Measurements from ENCODE around the gene MPZL2. TPM values are rescaled to one million over a fixed set of nuclear protein-coding genes. Genes with fewer than 3 reads are reported as not detected.

The MPZL2 gene
- total and polyA plus RNA-seq, 2 of the 8 experiments (the other 6 are each of a cell fraction or from before 2014, with no cell fraction given), result 2.4 to 3.2 TPM

GRCh38 chr11:118259138-118259537, 5.0 kb downstream of the MPZL2 start:
- no peak overlapping the region for H3K9ac ChIP-seq (replicated peaks in 1 of 4; ENCODE audit: extremely low read depth in 1 of 4, low read depth in 3 of 4, low read length in 3 of 4)
- H4K8ac ChIP-seq (ENCODE audit: extremely low read depth, insufficient read depth, low read length), result no peak overlapping the region
- no peak overlapping the region for H4K91ac ChIP-seq (replicated peaks; ENCODE audit: insufficient read length, low read length)
- no peak overlapping the region for H3K4me3 ChIP-seq (ENCODE audit: extremely low read depth in 1 of 4, insufficient read depth in 2 of 4, low read depth in 3 of 4, low read length in 4 of 4)
- H3K36me3 ChIP-seq (ENCODE audit: control insufficient read depth in 2 of 4, insufficient read depth in 4 of 4, low read length in 3 of 4), result no peaks in the 10 kb centered on the region
- no peak overlapping the region for H2BK120ac ChIP-seq (replicated peaks; ENCODE audit: low read depth, low read length)
- H2BK20ac ChIP-seq (ENCODE audit: low read length), result no peak overlapping the region
- H2BK12ac ChIP-seq (ENCODE audit: low read depth, low read length), result no peak overlapping the region
- H3K18ac ChIP-seq (ENCODE audit: extremely low read depth, low read length), result no peak overlapping the region
- no peaks in the 10 kb centered on the region for H3K9me3 ChIP-seq (ENCODE audit: insufficient read depth in 2 of 2, low read depth in 1 of 2, low read length in 1 of 2)
- H2AFZ ChIP-seq (ENCODE audit: low read length), result no peak overlapping the region
- no peak overlapping the region for H2BK5ac ChIP-seq (ENCODE audit: low read depth, low read length)
- FAIRE-seq (no peak), DNase-seq (ENCODE audit: low read depth in 1 of 2, low spot score in 2 of 2) (no peak)
- CTCF ChIA-PET (ENCODE audit: partially characterized antibody), result interaction anchor here (1.7 to 3.9 kb wide), 4 partner anchors 23 to 87 kb away, joined by 4 to 16 read pairs (median 8); no protein-coding TSS in a partner anchor
- H4K5ac ChIP-seq (ENCODE audit: insufficient read length, low read depth, low read length), result no peak overlapping the region
- peaks cover 1 to 18% (median 13%) of the 10 kb centered on the region in 4 experiments; a peak in 6 of 7 replicates for H3K27me3 ChIP-seq (replicated peaks in 1 of 4; ENCODE audit: control insufficient read depth in 3 of 4, extremely low read depth in 1 of 4, insufficient read depth in 3 of 4, low read length in 3 of 4)
- H3K4me1 ChIP-seq (replicated peaks in 1 of 4; ENCODE audit: control insufficient read depth in 3 of 4, insufficient read depth in 4 of 4, low read length in 3 of 4), result peaks cover 2 to 5% (median 3%) of the 10 kb centered on the region in 4 experiments; a peak in 4 of 7 replicates
- peaks cover 3% of the 10 kb centered on the region; the same call in 1 of the 2 replicates for H3K23me2 ChIP-seq (ENCODE audit: low read depth, low read length)
- H4K20me1 ChIP-seq (replicated peaks in 1 of 2; ENCODE audit: control insufficient read depth in 1 of 2, insufficient read depth in 2 of 2, low read length in 2 of 2), result no peaks in the 10 kb centered on the region
- 96% methylated on average over 1 of the region's 1 CpG; no CpG with 5 or more reads in 1 of the 2 experiments for WGBS, 2 experiments (ENCODE audit: extremely low coverage in 1 of 2, insufficient coverage in 1 of 2, insufficient read length in 1 of 2, insufficient replicate concordance in 2 of 2, low coverage in 1 of 2, low lambda C conversion rate in 2 of 2, missing lambda C conversion rate in 1 of 2)
- no peak overlapping the region for H3K4ac ChIP-seq (replicated peaks; ENCODE audit: insufficient read length, low read depth, low read length)
- no peak overlapping the region for H3K27ac ChIP-seq (ENCODE audit: low read depth, low read length)
- H3K79me1 ChIP-seq (ENCODE audit: low read depth, low read length), result no peaks in the 10 kb centered on the region
- peak overlapping the region; percentile 48 for H3K56ac ChIP-seq (replicated peaks; ENCODE audit: insufficient read length, low read depth, low read length)
- no peak overlapping the region for H2BK15ac ChIP-seq (ENCODE audit: low read length)
- no peak overlapping the region for H3K4me2 ChIP-seq (ENCODE audit: insufficient read depth in 1 of 2, low read depth in 2 of 2, low read length in 2 of 2)
- H2AK5ac ChIP-seq (ENCODE audit: low read depth, low read length), result no peak overlapping the region
- no peaks in the 10 kb centered on the region for H3K79me2 ChIP-seq (ENCODE audit: control insufficient read depth in 1 of 2, insufficient read depth in 2 of 2, low read length in 2 of 2)
- H3K23ac ChIP-seq (ENCODE audit: insufficient read length), result no peak overlapping the region
- POLR2A ChIA-PET (ENCODE audit: partially characterized antibody), result interaction anchor here (1.4 kb wide), 1 partner anchor 56 kb away, joined by 3 read pairs; no protein-coding TSS in a partner anchor
- no peak overlapping the region for H3K14ac ChIP-seq (ENCODE audit: insufficient read length)
- TF ChIP-seq NRF1 (IDR thresholded peaks at IDR 0.05; ENCODE audit: low read depth, low read length) (no peak), NANOG (IDR thresholded peaks at IDR 0.05; ENCODE audit: insufficient read depth, low read depth, low read length, poor library complexity, severe bottlenecking) (no peak), CHD1 (IDR thresholded peaks at IDR 0.05; ENCODE audit: low read depth, low read length) (no peak), TAF1 (IDR thresholded peaks at IDR 0.05; ENCODE audit: low read depth, low read length) (no peak), JUND (IDR thresholded peaks at IDR 0.05; ENCODE audit: low read length) (no peak), KDM4A (IDR thresholded peaks at IDR 0.05; ENCODE audit: low read depth, low read length, severe bottlenecking) (no peak), RAD21 (IDR thresholded peaks at IDR 0.05 in 1 of 2, conservative IDR thresholded peaks at IDR 0.05 in 1 of 2; ENCODE audit: low read depth in 2 of 2, low read length in 2 of 2) (no peak), KDM1A (IDR thresholded peaks at IDR 0.05; ENCODE audit: borderline replicate concordance, low read length) (no peak), TEAD4 (IDR thresholded peaks at IDR 0.05; ENCODE audit: low read depth, low read length) (no peak), EGR1 (IDR thresholded peaks at IDR 0.05; ENCODE audit: borderline replicate concordance, low read depth, low read length) (no peak), RNF2 (IDR thresholded peaks at IDR 0.05; ENCODE audit: borderline replicate concordance, low read depth, low read length, missing control alignments, poor library complexity, severe bottlenecking) (no peak), MAFK (IDR thresholded peaks at IDR 0.05; ENCODE audit: low read depth, low read length) (no peak), SAP30 (IDR thresholded peaks at IDR 0.05; ENCODE audit: insufficient read depth, insufficient replicate concordance, low read length) (no peak)

Data from H1 (cell line).